HG02588 (cell line): ENCODE data around the gene NGF.
"Not testable (repeated sequence)": the region's sequence is repeated elsewhere in the genome, so short reads cannot be mapped to it uniquely, and the experiment has no call there.

Source experiments
- ATAC-seq: cut with Tn5 transposase; IDR thresholded peaks from one replicate; pipeline ENCODE4 v1.9.1; 2021; ENCODE audit warnings: mild to moderate bottlenecking, moderate library complexity; ENCODE audit not compliant: unreplicated experiment

NGF gene

DNA sequence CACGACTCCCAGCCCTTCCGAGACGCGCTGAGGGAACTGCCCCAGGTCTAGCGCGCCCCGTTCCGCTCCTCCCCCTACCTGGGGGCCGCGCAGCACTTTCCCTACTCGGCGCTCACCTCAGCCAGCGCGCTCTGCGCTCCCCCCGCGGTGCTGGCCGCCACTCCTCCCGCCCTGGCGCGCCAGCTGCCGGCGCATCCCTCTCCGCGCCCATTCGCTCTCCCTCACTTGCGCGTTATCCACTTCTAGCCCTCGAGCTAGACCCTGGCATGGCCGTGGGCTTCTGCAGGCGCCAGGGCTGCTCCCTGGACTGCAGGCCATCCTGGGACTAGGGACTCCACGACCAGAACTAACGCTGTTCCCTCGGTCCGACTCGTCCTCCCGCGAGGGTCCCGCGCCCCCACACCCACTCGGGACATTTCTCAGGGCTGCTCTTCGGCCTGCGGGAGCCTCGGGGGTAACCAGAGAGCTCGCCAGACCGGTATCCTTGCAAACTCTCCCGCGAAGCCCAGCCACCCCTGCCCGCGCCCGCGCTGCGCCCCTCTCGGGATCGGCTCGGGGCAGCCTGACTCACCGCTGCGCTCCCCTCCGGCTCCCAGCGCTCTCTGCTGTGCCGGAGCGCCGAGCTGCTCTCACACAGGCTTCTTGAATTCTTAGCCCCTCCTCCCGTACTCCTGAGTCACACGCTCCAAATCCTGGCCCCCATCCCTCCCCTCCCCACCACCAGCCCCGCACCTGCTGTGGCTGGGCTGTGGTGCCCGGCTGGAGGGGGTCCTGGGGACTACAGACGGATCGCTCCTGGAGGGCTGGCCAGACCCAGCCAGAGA is at the start of gene NGF:
NGF (minus strand) TSS at position 617 of the 824 bp plus-strand sequence. CDS start 51,454 bp downstream, outside the sequence.
- ATAC-seq: no peak

DNA sequence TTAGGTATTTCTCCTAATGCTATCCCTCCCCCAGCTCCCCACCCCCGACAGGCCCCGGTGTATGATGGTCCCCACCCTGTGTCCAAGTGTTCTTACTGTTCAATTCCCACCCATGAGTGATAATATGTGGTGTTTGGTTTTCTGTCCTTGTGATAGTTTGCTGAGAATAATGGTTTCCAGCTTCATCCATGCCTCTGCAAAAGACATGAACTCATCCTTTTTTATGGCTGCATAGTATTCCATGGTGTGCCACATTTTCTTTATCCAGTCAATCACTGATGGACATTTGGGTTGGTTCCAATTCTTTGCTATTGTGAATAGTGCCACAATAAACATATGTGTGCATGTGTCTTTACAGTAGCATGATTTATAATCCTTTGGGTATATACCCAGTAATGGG is 45.4 kb upstream of the NGF start:
- not testable (repeated sequence) for ATAC-seq

DNA sequence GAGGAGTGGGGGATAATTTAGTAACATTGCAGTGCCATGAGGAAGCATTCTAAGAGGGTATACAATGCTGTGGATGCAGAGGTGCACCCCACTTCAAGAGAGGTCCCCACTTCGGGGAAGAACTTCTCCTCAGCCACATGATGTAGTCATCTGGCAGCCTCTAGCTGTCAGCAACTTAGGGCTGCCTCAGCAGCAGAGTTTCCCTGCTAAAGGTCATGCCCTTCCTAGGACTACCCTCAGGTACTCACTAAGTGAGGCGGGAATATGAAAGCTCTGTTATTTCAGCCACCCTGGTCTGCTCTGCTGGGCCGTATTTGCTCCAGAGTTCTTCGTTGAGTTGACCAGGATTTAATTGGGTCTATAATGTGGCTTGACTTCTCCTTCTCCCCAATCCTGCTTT is 41.9 kb upstream of the NGF start:
- ATAC-seq: no peak

DNA sequence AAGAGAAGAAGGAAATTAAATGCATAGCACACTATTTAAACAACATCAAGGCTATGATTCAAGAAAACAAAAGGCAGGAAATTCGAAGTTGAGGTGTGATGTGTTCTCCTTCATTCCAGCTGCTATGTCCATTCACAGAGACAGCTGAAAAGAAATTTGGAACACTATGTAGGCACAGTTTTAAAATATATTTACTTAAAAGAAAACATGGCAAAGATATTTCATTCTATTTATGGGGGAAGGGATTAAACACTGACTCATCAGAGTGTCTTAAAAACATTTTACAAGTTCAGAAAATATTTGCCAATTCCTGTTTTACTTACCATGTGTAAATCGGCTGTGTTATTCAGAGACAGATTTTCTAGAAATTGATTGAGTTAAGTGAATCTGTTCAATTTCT is 39.4 kb upstream of the NGF start:
- no peak for ATAC-seq

DNA sequence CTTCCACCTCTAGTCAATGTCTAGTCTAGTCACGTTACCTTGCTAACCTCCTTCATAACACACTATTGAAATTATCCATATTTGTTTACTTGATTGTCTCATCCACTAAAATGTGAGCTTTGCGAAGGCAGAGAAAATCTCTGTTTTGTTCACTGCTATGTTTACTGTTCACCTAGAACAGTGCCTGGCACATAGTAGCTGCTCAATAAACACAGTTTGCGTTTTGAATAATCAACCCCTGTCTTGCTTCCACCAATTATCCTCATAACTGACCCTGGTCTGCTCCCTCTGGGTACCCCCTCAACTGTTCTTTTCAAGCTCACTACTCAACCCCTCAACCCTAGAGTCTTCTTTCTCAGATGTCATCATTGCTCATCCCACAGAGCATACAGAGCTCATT is 36.5 kb upstream of the NGF start:
- no peak for ATAC-seq

DNA sequence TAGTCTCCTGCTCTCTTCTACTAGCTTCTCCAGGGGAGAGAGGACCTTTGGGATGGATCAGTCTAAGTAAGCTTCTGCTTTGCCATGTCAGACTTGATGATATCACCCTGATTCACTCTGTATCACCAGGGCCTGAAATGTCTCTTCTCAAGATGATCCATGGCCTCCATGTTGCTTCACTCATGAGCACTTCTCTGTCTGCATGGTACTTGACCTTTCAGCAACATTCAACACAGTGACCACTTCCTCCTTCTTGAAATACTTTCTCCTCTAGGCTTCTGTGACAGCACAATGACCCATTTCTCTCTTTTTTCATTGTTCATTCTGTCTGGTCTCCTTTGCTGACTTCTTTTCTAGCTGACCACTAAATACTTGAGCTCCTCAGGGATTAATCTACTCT is 35.3 kb upstream of the NGF start:
- no peak for ATAC-seq

DNA sequence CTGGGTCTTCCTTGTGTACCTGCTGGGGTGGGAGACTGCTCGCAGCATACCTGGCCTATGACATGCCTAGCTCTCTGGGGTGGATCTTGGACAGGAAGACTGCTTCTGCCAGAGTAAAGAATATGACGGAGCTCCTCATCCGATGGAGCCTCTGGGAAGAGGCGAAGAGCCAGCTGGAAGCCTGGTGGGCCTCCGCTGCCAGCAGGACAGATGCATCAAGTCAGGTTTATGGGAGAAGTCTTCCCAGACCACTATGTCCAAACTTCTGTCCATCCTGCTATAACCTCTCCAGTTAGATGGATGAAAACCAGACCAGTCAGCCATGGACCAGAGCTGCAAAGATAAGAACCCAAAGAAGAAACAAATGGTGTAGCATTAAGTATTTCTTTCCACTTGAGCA is 27.7 kb upstream of the NGF start:
- no peak for ATAC-seq

DNA sequence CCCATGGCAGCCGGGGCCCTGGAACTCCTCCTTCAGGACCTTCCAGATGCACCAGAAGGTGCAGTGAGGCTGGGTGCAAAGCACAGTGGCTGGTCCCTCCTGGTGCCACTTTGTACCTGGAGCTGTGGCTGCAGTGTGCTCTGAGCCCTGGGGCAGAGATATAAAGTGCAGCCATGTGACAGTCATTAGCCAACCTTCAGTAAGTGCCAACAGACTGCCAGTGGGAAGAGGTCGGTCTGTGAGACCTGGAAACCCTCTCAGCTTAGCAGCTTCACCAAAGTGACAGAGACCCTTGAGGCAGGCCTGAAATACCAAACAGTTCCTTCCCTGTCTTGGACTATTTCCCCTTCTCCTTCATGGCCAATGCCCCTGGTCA is 26.7 kb upstream of the NGF start:
- ATAC-seq: no peak

DNA sequence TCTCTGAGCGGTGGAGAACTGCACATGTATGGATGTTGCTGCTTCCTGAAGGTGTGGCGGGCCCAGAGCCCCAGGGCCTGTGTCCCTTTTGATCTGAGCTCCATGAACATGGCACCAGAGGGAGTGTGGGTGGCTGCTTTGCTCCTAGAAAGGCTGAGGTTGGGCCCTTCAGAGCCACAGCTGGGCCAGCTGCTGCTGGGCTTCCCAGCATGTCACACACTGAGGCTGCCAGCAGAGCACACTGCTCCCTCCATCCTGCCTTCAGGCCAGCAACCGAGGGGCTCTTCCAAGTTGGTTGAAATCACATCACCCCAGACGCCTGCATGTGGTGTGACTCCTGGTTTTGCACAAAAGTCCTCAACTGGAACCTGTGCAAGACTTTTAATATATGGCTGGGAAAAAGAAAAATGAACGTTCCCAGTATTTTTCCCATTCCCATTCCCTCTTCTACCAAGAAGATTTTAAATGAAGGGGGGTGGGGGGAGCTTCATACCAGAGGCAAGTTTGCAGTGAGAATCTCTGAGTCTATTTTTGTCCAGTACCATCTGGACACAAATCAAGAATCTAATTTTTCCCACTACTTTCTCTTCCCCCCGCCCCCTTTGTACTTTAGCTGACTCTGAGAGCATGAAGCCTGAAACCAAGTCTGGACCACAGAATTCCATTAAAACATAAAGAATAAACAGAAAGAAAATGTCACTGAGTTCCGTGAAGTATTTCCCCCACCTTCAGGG is 26.2 kb upstream of the NGF start:
- ATAC-seq: no peak

DNA sequence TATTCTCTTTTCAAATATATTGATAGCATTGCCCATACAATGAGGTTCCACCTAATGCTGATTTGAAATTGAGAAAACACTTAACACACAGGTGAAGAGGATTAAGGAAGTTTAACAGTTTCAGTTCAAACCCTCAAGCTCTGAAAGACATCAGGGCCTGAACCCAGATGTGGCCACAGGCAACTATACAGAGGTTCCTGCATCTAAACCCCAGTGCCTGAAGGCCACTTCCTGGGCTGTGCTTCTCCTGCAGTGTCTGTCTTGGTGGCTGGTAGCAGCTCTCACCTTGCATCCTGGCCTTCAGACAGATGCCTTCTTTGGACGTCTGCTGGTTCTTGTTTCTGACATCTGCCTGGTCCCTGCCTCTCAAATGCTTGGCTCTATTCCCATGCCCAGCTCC is 25.1 kb upstream of the NGF start:
- ATAC-seq: no peak

DNA sequence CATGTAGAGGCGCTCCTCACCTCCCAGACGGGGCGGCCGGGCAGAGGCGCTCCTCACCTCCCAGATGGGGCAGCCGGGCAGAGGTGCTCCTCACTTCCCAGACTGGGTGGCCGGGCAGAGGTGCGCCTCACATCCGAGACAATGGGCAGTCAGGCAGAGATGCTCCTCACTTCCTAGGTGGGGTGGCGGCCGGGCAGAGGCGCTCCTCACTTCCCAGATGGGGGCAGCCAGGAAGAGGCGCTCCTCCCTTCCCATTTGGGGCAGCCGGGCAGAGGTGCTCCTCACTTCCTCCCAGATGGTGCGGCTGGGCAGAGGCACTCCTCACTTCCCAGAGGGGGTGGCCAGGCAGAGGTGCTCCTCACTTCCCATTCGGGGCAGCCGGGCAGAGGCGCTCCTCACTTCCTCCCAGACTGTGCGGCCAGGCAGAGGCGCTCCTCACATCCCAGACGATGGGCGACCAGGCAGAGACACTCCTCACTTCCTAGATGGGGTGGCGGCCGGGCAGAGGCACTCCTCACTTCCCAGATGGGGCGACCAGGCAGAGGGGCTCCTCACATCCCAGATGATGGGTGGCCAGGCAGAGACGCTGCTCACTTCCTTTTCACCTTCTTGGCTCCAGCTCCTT is 22.6 kb upstream of the NGF start:
- ATAC-seq: not testable (repeated sequence)

DNA sequence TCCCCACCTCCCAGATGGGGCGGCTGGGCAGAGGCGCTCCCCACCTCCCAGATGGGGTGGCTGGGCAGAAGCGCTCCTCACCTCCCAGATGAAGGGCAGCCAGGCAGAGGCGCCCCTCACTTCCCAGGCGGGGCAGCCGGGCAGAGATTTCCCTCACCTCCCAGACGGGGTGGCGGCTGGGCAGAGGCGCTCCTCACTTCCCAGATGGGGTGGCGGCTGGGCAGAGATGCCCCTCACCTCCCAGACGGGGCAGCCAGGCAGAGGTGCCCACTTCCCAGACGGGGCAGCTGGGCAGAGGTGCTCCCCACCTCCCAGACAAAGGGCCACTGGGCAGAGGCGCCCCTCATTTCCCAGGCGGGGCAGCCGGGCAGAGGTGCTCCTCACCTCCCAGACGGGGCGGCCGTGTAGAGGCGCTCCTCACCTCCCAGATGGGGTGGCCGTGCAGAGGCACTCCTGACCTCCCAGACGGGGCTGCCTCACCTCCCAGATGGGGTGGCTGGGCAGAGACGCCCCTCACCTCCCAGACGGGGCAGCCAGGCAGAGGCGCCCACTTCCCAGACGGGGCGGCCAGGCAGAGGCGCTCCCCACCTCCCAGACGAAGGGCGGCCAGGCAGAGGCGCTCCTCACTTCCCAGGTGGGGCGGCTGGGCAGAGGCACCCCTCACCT is 21.9 kb upstream of the NGF start:
- ATAC-seq: not testable (repeated sequence)

DNA sequence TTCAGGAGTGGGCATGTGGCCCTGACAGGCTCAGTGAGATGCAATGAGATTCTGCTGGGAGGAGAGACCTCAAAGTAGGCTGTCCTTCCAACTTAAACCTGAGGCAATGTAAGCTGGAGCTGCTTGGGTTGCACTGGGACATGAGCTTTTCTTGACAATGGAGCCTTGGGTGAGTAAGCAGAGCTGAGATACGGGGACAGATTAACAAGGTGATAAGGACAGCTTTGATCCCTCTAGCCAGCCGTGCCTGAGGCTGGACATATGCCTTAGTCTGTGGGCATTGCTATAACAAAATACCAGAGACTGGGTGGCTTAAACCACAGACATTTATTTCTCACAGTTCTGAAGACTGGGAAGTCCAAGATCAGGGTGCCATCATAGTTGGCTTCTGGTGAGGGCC is 18.3 kb upstream of the NGF start:
- no peak for ATAC-seq

DNA sequence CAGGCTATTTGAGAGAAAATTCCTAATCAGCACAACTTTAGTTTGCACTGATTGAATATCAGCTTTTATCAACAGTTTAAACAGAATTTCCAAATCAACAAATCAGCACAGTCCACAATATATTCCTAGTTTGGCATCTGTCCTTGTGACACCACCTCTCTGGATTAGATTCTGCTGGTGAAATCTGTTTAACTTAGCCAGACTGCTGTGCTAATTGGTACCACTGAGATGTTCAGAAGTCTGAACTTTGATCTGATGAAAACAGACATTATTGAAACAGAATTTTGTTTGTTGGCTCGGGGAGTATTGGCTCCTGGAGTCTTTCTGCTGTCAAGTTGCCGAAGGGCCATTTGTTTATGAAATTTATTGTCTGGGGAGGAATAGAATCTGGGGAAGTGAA is 17.0 kb upstream of the NGF start:
- ATAC-seq: no peak

DNA sequence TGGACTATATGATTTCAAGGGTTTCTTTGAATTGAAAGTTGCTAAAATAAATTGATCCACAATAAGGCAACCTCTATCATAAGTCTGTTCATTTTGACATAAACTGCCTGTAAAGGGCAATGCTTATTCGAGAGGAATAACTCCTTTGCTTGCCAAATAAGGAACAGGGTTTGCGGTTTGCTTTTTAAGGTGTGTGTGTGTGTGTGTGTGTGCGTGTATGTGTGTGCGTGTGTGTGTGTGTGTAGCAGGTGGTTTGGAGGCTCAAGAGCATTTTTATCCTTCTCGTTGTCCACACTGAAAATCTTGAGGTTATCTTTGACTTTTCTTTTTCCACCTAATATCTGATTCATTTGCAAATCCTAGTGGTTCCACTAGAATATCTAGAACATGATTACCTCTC is 13.1 kb upstream of the NGF start:
- no peak for ATAC-seq

DNA sequence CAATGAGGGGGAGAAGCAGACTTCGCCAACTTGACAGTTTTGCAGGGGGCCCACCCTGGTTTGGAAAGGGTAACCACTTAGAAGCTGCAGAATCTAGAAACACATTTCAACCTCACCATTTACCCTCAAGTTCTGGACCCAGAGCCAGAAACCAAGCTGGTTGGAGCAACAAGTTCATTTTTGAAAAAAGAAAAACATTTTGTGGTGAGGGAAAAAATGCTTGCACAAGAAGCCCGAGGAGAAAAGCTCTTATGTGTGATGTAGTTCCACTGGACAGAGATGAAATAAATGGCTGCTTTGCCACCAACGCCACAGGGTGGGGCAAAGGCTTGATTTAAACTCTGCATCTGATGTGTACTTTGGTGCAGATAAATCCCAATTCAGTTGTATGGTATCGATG is 10.6 kb upstream of the NGF start:
- no peak for ATAC-seq

DNA sequence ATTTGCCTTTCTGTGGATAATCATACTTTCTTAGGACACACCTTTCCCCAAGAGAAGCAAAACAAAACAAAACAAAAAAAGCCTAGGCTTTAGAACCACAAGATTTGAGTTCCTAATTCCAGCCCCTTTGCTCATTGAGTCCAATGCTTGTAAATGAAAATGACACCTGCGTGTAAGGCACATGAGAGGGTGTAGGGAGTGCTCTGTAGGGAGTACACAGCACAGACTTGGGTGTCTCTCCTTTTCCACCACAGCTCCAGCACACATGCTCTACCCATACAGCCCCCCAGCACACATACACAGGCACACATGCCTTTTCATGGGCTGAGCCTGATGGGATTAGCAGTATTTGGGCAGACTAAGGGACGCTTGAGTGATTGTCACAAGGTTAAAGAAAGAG is 9.2 kb upstream of the NGF start:
- ATAC-seq: no peak

DNA sequence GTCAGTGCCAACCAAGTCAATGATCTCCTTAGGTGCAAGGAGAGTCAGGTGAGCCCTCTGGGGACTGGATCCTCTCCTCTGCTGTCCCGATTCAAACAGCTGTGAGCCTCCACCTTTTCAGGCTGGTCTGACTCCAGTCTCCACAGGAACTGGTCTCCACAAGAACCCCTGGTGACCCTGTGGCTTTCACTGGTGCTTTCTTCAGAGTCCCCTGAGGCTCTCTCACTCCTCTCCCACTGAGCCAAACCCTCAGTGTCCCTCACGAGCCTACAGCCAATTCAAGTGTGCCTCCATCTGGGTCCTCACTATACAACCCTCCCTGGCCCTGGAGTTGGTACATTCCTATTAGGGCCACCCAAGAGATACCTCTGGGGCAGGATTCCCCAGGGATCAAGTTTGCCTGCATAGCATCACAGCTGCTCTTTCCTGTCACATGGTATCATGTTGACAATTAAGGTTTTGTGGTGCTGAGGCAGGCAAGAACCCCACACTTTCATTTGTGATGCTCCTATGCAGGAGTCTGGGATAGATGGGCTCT is 5.2 kb upstream of the NGF start:
- no peak for ATAC-seq

DNA sequence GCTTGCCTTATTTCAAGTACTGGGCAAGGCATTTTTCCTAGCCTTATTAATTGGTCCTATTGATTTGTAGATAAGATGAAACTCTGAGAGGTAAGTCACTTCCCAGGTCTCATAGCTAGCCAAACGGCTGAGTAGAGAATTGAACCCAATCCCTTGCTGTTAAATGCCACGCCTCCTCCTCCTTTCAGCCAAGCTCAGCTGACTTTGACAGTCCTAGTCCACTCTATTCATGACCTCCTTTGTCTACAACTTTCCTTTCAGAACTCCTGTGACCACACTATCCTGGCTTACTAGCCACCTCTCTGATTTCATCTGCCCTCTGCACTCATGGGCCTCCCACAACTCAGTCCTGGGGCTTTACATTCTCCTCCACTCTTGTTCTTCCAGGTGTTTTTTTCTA is 3.9 kb upstream of the NGF start:
- ATAC-seq: no peak

DNA sequence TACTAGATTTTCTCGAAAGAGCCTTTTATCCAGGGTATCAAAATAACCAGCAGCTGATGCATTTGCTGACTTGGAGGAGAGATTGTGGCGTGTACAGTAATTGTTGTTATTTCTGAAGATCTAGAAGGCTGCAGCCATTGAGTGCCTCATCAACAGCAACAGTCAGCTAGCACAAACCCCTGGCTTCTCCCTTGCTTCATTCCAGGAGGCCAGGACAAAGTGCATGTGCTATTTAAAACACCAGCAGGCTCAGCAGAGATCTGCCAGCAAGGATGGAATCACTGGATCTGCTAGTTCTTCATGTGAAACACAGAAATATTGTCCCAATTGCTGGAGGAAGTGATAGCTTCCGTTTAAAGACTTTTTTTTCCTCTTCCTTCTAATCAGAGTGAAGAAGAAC is 2.8 kb upstream of the NGF start:
- ATAC-seq: no peak

DNA sequence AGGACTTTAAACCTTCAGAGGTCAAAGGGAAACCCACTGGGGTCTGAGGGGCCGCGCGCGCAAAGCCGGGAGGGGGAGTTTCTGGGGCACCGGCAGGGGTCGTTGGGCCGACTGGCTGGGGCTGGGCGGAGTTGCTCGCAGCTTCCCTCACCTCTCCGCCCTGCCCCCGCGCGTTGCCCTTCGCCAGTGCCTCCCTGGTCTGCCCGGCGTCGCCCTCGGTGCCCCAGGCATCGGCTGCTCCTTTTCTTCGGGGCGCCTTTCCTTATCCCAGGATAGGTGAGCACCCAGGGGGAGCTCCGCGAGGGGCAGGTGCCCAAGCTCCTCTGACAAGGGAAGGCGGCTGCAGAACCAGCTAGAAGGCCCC is 390 bp upstream of the NGF start:
- ATAC-seq: no peak
